CD4-positive, alpha-beta T cell treated with Interleukin-12 subunit alpha and Interleukin-12 subunit beta, for 1 hour (primary cell): ENCODE measurements around the gene ASIC1.

Experiments
- DNase-seq: peaks from one replicate; pipeline ENCODE4 v3.0.0-alpha.2; 2020

Gene ASIC1

GRCh38 chr12:50110762-50111351 lies 53.5 kb downstream of the ASIC1 start:
- no peak for DNase-seq

GRCh38 chr12:50111395-50111692 lies 53.9 kb downstream of the ASIC1 start:
- no peak for DNase-seq

GRCh38 chr12:50111693-50112455 lies 54.5 kb downstream of the ASIC1 start, which contains the start of gene COX14:
TSS of gene COX14 (plus strand) at chr12:50112236. CDS start at chr12:50120044, 7,808 bp downstream.
- DNase-seq, result peak; percentile 100

GRCh38 chr12:50112456-50113218 lies 55.2 kb downstream of the ASIC1 start:
- DNase-seq, result no peak

- no peak for DNase-seq
These were observed 59.7 kb downstream of the ASIC1 start for GRCh38 chr12:50117057-50117622.

- no peak for DNase-seq
These were observed 62.0 kb downstream of the ASIC1 start for GRCh38 chr12:50119387-50119786.

- DNase-seq, result no peak
These were observed 63.1 kb downstream of the ASIC1 start for GRCh38 chr12:50120521-50120920.

GRCh38 chr12:50120953-50121352 lies 63.6 kb downstream of the ASIC1 start:
- DNase-seq, result no peak

GRCh38 chr12:50121641-50122040 lies 64.2 kb downstream of the ASIC1 start:
- DNase-seq, result no peak

GRCh38 chr12:50123203-50123602 lies 65.8 kb downstream of the ASIC1 start:
- DNase-seq, result no peak

- DNase-seq, result no peak
These were observed 70.2 kb downstream of the ASIC1 start for GRCh38 chr12:50127546-50127945.

- no peak for DNase-seq
These were observed 71.9 kb downstream of the ASIC1 start for GRCh38 chr12:50129290-50129689.

- peak; percentile 65 for DNase-seq
These were observed 75.2 kb downstream of the ASIC1 start for GRCh38 chr12:50132505-50133135.
